SK-N-MC (cell line): ENCODE measurements around the gene PDYN.

Experiments used
- EZH2 ChIP-seq: fragments of 200-600 bp; sonication (generic); IDR thresholded peaks from one replicate; pipeline ENCODE4 v1.6.1; 2017; ENCODE audit warnings: antibody characterized with exemption
- FOXP2 ChIP-seq: optimal IDR thresholded peaks from 2 replicates; pipeline ENCODE3; 2011; ENCODE audit warnings: mild to moderate bottlenecking, moderate library complexity; ENCODE audit not compliant: insufficient read depth; ENCODE audit errors: extremely low read length, control extremely low read depth
- POLR2AphosphoS5 ChIP-seq: IDR thresholded peaks from 2 replicates; pipeline ENCODE4 v1.6.1; 2012; ENCODE audit warnings: mild to moderate bottlenecking, low read depth, low read length, borderline replicate concordance

DNA sequence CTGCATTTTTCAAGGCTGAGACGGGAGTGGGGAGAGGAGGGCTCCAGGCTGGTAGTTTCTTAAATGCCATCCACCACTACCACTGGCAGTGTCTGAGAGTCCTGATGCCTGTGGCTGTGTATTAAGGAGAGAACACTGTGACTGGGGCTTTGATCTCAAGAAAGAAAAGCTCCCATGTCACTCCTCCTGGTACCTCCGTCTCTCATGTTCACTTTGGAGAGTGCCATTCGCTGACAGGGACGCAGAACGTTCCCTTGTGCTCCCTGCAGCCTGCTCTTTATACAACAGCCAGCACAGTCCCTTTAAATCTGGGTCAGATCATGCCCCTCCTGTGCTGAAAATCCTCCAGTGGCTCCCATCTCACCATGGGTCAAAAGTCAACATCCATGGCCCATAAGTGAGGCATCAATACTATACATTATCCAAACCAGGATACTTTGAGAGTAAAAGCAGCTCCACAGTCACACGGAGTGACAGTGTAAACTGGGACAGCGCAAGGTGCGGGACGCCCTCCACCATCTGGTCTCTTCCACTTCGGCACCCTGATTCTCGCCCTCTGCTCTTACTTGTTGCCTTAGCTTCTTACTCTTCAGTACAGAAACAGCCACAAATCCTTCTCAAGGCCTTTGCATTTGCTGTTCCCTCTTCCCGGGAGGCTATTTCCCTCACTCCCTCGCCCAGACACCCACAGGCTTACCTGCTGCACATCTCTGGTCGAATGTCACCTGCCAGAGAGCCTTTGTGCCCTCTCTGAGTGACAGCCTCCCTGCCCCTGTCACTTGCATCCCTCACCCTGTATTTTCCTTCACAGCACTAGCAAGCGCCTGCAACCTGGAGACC, 20.0 kb downstream of the PDYN start:
- TF ChIP-seq EZH2 = no peak
- no peak for TF ChIP-seq POLR2AphosphoS5
- no peak for TF ChIP-seq FOXP2
